Globus pallidus (tissue), 1 donor: ENCODE results near the gene TLN1.

Source experiments
- DNase-seq: peaks from one replicate; pipeline ENCODE4 v3.0.0-alpha.2; 2015; ENCODE audit warnings: low spot score

TLN1 gene

GRCh38 chr9:35732185-35732799, at the start of gene TLN1, which contains the start of gene CREB3:
Gene TLN1 (minus strand): TSS chr9:35732195. CDS start chr9:35725694, 6,501 bp downstream.
Gene CREB3 (plus strand): TSS chr9:35732666. CDS start chr9:35732773, 107 bp downstream.
- peak; percentile 98 for DNase-seq

- no peak for DNase-seq
Observed at GRCh38 chr9:35781066-35781465, 49.1 kb upstream of the TLN1 start.

- no peak for DNase-seq
Observed at GRCh38 chr9:35778496-35778895, 46.5 kb upstream of the TLN1 start.

GRCh38 chr9:35776018-35776417, 44.0 kb upstream of the TLN1 start:
- no peak for DNase-seq

GRCh38 chr9:35774907-35775635, 43.1 kb upstream of the TLN1 start:
- DNase-seq: peak; percentile 47

- no peak for DNase-seq
Observed at GRCh38 chr9:35771943-35772342, 39.9 kb upstream of the TLN1 start.

- no peak for DNase-seq
Observed at GRCh38 chr9:35771534-35771933, 39.5 kb upstream of the TLN1 start.

GRCh38 chr9:35771075-35771433, 39.1 kb upstream of the TLN1 start:
- DNase-seq: no peak

- DNase-seq: no peak
Observed at GRCh38 chr9:35769763-35770162, 37.8 kb upstream of the TLN1 start.

- no peak for DNase-seq
Observed at GRCh38 chr9:35767458-35767857, 35.5 kb upstream of the TLN1 start.

GRCh38 chr9:35766997-35767396, 35.0 kb upstream of the TLN1 start:
- no peak for DNase-seq

GRCh38 chr9:35763803-35764202, 31.8 kb upstream of the TLN1 start:
- DNase-seq: no peak

- DNase-seq: no peak
Observed at GRCh38 chr9:35763181-35763580, 31.2 kb upstream of the TLN1 start.

GRCh38 chr9:35760651-35761050, 28.7 kb upstream of the TLN1 start:
- no peak for DNase-seq

- DNase-seq: no peak
Observed at GRCh38 chr9:35759795-35760194, 27.8 kb upstream of the TLN1 start.

- no peak for DNase-seq
Observed at GRCh38 chr9:35758475-35759050, 26.6 kb upstream of the TLN1 start.

- no peak for DNase-seq
Observed at GRCh38 chr9:35757892-35758275, 25.9 kb upstream of the TLN1 start.

- no peak for DNase-seq
Observed at GRCh38 chr9:35757226-35757891, 25.4 kb upstream of the TLN1 start.

GRCh38 chr9:35756275-35757225, 24.6 kb upstream of the TLN1 start:
- DNase-seq: peak; percentile 45

GRCh38 chr9:35755071-35755470, 23.1 kb upstream of the TLN1 start:
- no peak for DNase-seq

GRCh38 chr9:35754264-35754663, 22.3 kb upstream of the TLN1 start, which contains the start of gene MSMP:
Gene MSMP (minus strand): TSS chr9:35754276. CDS start chr9:35754129, 147 bp downstream.
- DNase-seq: no peak

- no peak for DNase-seq
Observed at GRCh38 chr9:35753466-35753865, 21.5 kb upstream of the TLN1 start.
